ENCODE measurements around the gene NHEJ1.

The NHEJ1 gene

DNA sequence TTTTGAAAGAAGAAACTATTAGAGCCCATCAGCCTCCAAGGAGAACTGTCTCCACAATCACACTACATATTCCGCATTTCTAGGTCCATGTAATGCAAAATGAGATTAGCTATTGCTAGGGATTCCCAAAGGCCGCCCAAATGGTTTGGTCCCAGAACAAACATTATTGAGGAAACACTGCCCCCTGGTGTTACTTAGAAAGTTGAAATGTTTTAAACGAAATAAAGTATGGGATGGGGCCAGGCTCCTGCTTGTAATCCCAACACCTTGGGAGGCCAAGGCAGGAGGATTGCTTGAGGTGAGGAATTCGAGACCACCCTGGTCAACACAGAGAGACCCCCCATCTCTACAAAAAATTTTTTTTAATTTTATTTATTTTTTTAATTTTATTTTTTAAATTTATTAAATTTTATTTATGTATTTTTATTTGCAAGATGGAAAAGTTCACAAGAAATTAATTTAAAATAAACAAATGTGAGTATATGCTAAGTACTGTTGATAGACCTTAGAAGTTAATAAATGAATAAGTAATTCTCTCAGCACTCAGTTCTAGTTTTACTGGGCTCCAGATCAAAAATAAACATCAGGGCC, 5.5 kb downstream of the NHEJ1 start:
- in situ Hi-C loops (cut with MboI; ENCODE audit: low pct_unique_long_range_greater_than_20kb, low sequenced_read_pairs, unreplicated experiment): loop anchor here (10.0 kb wide), 1 partner anchor 110 kb away; the partner anchor contains the start of gene CFAP65
- DNase-seq (ENCODE audit: low spot score): peak; percentile 65
- TF ChIP-seq, protein P1, sequence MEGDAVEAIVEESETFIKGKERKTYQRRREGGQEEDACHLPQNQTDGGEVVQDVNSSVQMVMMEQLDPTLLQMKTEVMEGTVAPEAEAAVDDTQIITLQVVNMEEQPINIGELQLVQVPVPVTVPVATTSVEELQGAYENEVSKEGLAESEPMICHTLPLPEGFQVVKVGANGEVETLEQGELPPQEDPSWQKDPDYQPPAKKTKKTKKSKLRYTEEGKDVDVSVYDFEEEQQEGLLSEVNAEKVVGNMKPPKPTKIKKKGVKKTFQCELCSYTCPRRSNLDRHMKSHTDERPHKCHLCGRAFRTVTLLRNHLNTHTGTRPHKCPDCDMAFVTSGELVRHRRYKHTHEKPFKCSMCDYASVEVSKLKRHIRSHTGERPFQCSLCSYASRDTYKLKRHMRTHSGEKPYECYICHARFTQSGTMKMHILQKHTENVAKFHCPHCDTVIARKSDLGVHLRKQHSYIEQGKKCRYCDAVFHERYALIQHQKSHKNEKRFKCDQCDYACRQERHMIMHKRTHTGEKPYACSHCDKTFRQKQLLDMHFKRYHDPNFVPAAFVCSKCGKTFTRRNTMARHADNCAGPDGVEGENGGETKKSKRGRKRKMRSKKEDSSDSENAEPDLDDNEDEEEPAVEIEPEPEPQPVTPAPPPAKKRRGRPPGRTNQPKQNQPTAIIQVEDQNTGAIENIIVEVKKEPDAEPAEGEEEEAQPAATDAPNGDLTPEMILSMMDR (IDR thresholded peaks at IDR 0.05; ENCODE audit: extremely low read depth, insufficient read depth, missing control alignments): peak; percentile 52

DNA sequence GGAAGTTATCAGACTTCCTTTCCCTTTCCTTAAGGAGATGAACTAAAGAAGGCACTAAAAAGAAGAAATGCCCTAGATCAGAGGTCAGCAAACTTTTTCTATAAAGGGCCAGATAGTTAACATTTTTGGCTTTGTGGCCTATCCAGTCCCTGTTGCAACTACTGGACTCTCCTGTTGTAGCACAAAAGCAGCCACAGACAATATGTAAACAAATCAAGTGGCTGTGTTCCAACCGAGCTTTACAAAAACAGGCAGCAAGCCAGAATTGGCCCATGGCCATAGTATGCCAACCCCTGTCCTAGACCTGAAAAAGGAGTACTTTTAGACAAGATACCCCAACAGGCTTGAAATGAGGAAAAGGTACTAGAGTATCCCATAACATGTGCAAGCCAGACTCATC, 10.9 kb downstream of the NHEJ1 start:
- DNase-seq (ENCODE audit: low spot score): no peak
- TF ChIP-seq, protein P1 (IDR thresholded peaks at IDR 0.05; ENCODE audit: extremely low read depth, insufficient read depth, missing control alignments): no peak
- in situ Hi-C loops (cut with MboI; ENCODE audit: low pct_unique_long_range_greater_than_20kb, low sequenced_read_pairs, unreplicated experiment): loop anchor here (10.0 kb wide), 1 partner anchor 105 kb away; the partner anchor contains the start of gene CFAP65

DNA sequence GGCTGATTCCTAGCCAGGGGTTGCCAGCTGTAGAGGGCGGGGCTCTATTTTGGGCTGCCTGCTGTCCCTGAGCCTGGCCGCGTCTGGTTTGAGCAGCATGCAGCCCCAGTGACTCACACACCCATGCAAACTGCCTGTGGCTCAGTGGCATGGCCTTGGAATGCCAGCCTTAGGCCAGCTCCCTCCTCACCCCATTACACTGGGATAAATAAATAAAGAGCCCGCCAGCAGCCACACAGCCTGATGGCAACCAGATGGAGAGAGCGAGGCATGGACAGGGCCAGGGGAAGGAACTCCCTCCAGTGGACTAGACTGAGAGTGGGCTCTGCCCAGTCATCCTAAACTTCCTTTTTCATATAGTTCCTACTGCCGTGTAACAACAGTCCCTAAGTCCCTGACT, 18.3 kb downstream of the NHEJ1 start:
- TF ChIP-seq, protein P1 (IDR thresholded peaks at IDR 0.05; ENCODE audit: extremely low read depth, insufficient read depth, missing control alignments): no peak
- DNase-seq (ENCODE audit: low spot score): no peak
- in situ Hi-C loops (cut with MboI; ENCODE audit: low pct_unique_long_range_greater_than_20kb, low sequenced_read_pairs, unreplicated experiment): no loop called here

DNA sequence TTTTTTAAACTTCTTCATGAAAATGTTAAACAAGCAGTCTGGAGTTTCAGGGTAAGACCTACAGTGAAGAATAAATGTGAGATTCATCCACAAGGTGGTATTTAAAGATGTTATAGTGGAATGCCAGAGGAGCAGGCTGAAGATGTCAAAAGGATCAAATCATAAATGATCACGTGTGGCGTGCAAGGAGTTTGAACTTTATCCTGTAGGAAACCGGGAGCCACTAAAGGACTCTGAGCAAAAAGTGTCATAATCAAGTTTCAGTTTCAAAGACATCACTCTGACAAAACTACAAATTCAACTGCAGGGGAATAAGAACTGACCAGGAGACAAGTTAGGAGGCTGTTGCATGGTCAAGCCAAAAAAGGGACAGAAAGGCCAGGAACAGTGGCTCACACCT, 19.9 kb downstream of the NHEJ1 start:
- no peak for DNase-seq (ENCODE audit: low spot score)
- in situ Hi-C loops (cut with MboI; ENCODE audit: low pct_unique_long_range_greater_than_20kb, low sequenced_read_pairs, unreplicated experiment): no loop called here
- TF ChIP-seq, protein P1 (IDR thresholded peaks at IDR 0.05; ENCODE audit: extremely low read depth, insufficient read depth, missing control alignments): no peak

DNA sequence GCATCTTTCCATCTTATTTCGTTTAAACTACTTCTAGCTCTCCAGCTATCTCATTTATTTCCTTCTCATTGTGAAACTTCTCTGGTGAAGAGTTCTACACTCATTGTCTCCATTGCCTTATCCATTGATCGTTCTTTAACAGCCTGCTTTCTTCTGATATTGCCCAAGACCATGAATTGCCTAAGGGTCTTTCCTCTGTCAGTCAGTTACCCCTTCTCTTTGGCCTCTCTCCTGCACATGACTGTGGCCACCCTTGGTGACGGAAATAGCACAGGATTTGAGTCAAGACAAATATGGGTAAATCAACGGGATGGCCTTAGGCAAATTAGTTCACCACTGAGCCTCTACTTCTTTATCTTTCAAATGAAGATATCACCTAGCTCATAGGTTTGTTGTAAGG, 26.6 kb downstream of the NHEJ1 start:
- in situ Hi-C loops (cut with MboI; ENCODE audit: low pct_unique_long_range_greater_than_20kb, low sequenced_read_pairs, unreplicated experiment): no loop called here
- no peak for DNase-seq (ENCODE audit: low spot score)
- TF ChIP-seq, protein P1 (IDR thresholded peaks at IDR 0.05; ENCODE audit: extremely low read depth, insufficient read depth, missing control alignments): no peak

DNA sequence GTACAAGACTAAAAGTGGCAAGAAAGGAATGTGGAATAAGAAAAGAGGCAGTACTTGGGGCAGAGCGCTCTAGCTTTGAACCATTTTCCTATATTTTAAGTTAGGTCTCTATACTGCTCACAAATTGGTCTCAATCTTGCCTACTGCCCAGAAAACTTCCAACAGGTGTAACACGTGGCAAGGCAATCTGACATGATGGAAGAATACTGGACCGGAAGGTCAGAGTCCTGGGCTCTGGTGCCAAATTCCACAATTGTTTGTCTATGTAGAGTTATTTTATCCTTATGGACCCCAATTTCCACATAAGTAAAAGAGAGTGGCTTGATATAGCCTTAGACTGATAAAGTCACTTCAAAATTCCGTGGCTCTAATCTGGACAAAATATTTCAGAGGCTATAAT, 28.9 kb downstream of the NHEJ1 start:
- in situ Hi-C loops (cut with MboI; ENCODE audit: low pct_unique_long_range_greater_than_20kb, low sequenced_read_pairs, unreplicated experiment): no loop called here
- TF ChIP-seq, protein P1 (IDR thresholded peaks at IDR 0.05; ENCODE audit: extremely low read depth, insufficient read depth, missing control alignments): no peak
- no peak for DNase-seq (ENCODE audit: low spot score)

Measured in GM13977 (cell line).